Measurements from ENCODE around the gene DNASE1L1.
A peak's percentile ranks its signal among the peaks of the same experiment; 100 is the strongest.

The DNASE1L1 gene

GRCh38 chrX:154382483-154383069 is 26.5 kb downstream of the DNASE1L1 start:
- Histone ChIP-seq H3K27ac (no peak overlapping the region), H3K27me3 (replicated peaks) (no peaks in the 10 kb centered on the region), H3K4me3 (ENCODE audit: low read depth, low read length) (no peak overlapping the region), H3K36me3 (replicated peaks) (no peaks in the 10 kb centered on the region)
- in situ Hi-C loops (cut with HindIII; ENCODE audit: low pct_ligation_motif_present, low sequenced_read_pairs) = no loop called here
- no peak for DNase-seq
- no peak for TF ChIP-seq CTCF (IDR thresholded peaks at IDR 0.05; ENCODE audit: low read depth, low read length, missing control alignments)

- in situ Hi-C loops (cut with HindIII; ENCODE audit: low pct_ligation_motif_present, low sequenced_read_pairs) = no loop called here
- no peak for TF ChIP-seq CTCF (IDR thresholded peaks at IDR 0.05; ENCODE audit: low read depth, low read length, missing control alignments)
- H3K4me3 ChIP-seq (ENCODE audit: low read depth, low read length) = no peak overlapping the region
- no peaks in the 10 kb centered on the region for H3K27me3 ChIP-seq (replicated peaks)
- no peak for DNase-seq
- no peak overlapping the region for H3K27ac ChIP-seq
- no peaks in the 10 kb centered on the region for H3K36me3 ChIP-seq (replicated peaks)
These were observed 27.8 kb downstream of the DNASE1L1 start for GRCh38 chrX:154381271-154381670.

- TF ChIP-seq CTCF (IDR thresholded peaks at IDR 0.05; ENCODE audit: low read depth, low read length, missing control alignments) = no peak
- no peak for DNase-seq
- Histone ChIP-seq H3K27me3 (replicated peaks) (no peaks in the 10 kb centered on the region), H3K4me3 (ENCODE audit: low read depth, low read length) (no peak overlapping the region), H3K36me3 (replicated peaks) (no peaks in the 10 kb centered on the region), H3K27ac (no peak overlapping the region)
- in situ Hi-C loops (cut with HindIII; ENCODE audit: low pct_ligation_motif_present, low sequenced_read_pairs) = no loop called here
These were observed 28.3 kb downstream of the DNASE1L1 start for GRCh38 chrX:154380787-154381186.

GRCh38 chrX:154380153-154380552 is 28.9 kb downstream of the DNASE1L1 start:
- H3K27ac ChIP-seq = peak overlapping the region; percentile 98
- H3K4me3 ChIP-seq (ENCODE audit: low read depth, low read length) = peak overlapping the region; percentile 70
- DNase-seq = no peak
- TF ChIP-seq CTCF (IDR thresholded peaks at IDR 0.05; ENCODE audit: low read depth, low read length, missing control alignments) = no peak
- H3K36me3 ChIP-seq (replicated peaks) = no peaks in the 10 kb centered on the region
- in situ Hi-C loops (cut with HindIII; ENCODE audit: low pct_ligation_motif_present, low sequenced_read_pairs) = no loop called here
- H3K27me3 ChIP-seq (replicated peaks) = no peaks in the 10 kb centered on the region

- no peaks in the 10 kb centered on the region for H3K27me3 ChIP-seq (replicated peaks)
- no peak for DNase-seq
- peak overlapping the region; percentile 98 for H3K27ac ChIP-seq
- H3K36me3 ChIP-seq (replicated peaks) = no peaks in the 10 kb centered on the region
- H3K4me3 ChIP-seq (ENCODE audit: low read depth, low read length) = peak overlapping the region; percentile 70
- no peak for TF ChIP-seq CTCF (IDR thresholded peaks at IDR 0.05; ENCODE audit: low read depth, low read length, missing control alignments)
- in situ Hi-C loops (cut with HindIII; ENCODE audit: low pct_ligation_motif_present, low sequenced_read_pairs) = no loop called here
These were observed 29.5 kb downstream of the DNASE1L1 start for GRCh38 chrX:154379569-154379951.
